Fibroblast of mammary gland (primary cell): ENCODE results near the gene CMKLR1.

Experiments used
- DNase-seq: peaks from one replicate; pipeline ENCODE4 v3.0.0-alpha.2; 2010; ENCODE audit warnings: low read depth
- H3K4me3 ChIP-seq: 2 replicates; pipeline ENCODE4 v1.5.1; 2011; ENCODE audit warnings: low read depth, mild to moderate bottlenecking, low read length, moderate library complexity; ENCODE audit not compliant: control insufficient read depth
- CTCF ChIP-seq: conservative IDR thresholded peaks from 2 replicates; pipeline ENCODE4 v1.5.1; 2011; ENCODE audit warnings: low read depth, low read length, inconsistent platforms; ENCODE audit not compliant: control insufficient read depth, insufficient read depth

Gene CMKLR1

GRCh38 chr12:108254517-108255251 lies 84.4 kb downstream of the CMKLR1 start:
- TF ChIP-seq CTCF, result no peak
- H3K4me3 ChIP-seq, result no peak overlapping the region
- DNase-seq, result no peak

- no peak for TF ChIP-seq CTCF
- no peak for DNase-seq
- H3K4me3 ChIP-seq, result no peak overlapping the region
Observed at GRCh38 chr12:108254030-108254429, 85.1 kb downstream of the CMKLR1 start.

- no peak for TF ChIP-seq CTCF
- DNase-seq, result no peak
- H3K4me3 ChIP-seq, result no peak overlapping the region
Observed at GRCh38 chr12:108253540-108253939, 85.6 kb downstream of the CMKLR1 start.

- no peak for DNase-seq
Observed at GRCh38 chr12:108252523-108252922, 86.6 kb downstream of the CMKLR1 start.

GRCh38 chr12:108248011-108248410 lies 91.1 kb downstream of the CMKLR1 start:
- no peak overlapping the region for H3K4me3 ChIP-seq
- no peak for TF ChIP-seq CTCF
- no peak for DNase-seq

More at GRCh38 chr12:108252523-108252922, 86.6 kb downstream of the CMKLR1 start:
- H3K4me3 ChIP-seq, result no peak overlapping the region
- no peak for TF ChIP-seq CTCF

GRCh38 chr12:108247130-108247529 lies 92.0 kb downstream of the CMKLR1 start:
- TF ChIP-seq CTCF, result no peak
- no peak for DNase-seq
- no peak overlapping the region for H3K4me3 ChIP-seq
